H9 (cell line): ENCODE measurements around the gene CYP8B1. TPM values are rescaled to one million over a fixed set of nuclear protein-coding genes. Genes with fewer than 3 reads are reported as not detected.
"Not testable (repeated sequence)": the region's sequence is repeated elsewhere in the genome, so short reads cannot be mapped to it uniquely, and the experiment has no call there.

Experiments used
- DNase-seq: peaks from one replicate; pipeline ENCODE4 v3.0.0-alpha.2; 2017
- H2AFZ ChIP-seq: one replicate; pipeline ENCODE4 v1.6.1; 2013; ENCODE audit warnings: mild to moderate bottlenecking, low read length, control low read depth, moderate library complexity
- H2AK5ac ChIP-seq: 2 replicates; pipeline ENCODE4 v1.6.1; 2013; ENCODE audit warnings: low read length, control low read depth, mixed read lengths; ENCODE audit not compliant: insufficient read length
- H2BK120ac ChIP-seq: one replicate; pipeline ENCODE4 v1.6.1; 2013; ENCODE audit warnings: low read depth, mild to moderate bottlenecking, low read length, control low read depth, inconsistent platforms; ENCODE audit not compliant: poor library complexity, severe bottlenecking
- H2BK12ac ChIP-seq: 2 replicates; pipeline ENCODE4 v1.6.1; 2013; ENCODE audit warnings: low read length, control low read depth, mixed read lengths, low read depth; ENCODE audit not compliant: insufficient read length
- H2BK15ac ChIP-seq: 2 replicates; pipeline ENCODE4 v1.6.1; 2013; ENCODE audit warnings: low read depth, low read length, control low read depth
- H2BK20ac ChIP-seq: one replicate; pipeline ENCODE4 v1.6.1; 2013; ENCODE audit warnings: low read depth, mild to moderate bottlenecking, low read length, control low read depth, inconsistent platforms; ENCODE audit not compliant: poor library complexity, severe bottlenecking
- H2BK5ac ChIP-seq: 2 replicates; pipeline ENCODE4 v1.6.1; 2013; ENCODE audit warnings: low read length, control low read depth, mixed read lengths; ENCODE audit not compliant: insufficient read length
- H3K14ac ChIP-seq: 2 replicates; pipeline ENCODE4 v1.6.1; 2013; ENCODE audit warnings: low read length, control low read depth; ENCODE audit not compliant: insufficient read depth
- H3K18ac ChIP-seq: 2 replicates; pipeline ENCODE4 v1.6.1; 2013; ENCODE audit warnings: low read depth, mild to moderate bottlenecking, mixed read lengths, low read length, control low read depth; ENCODE audit not compliant: insufficient read length
- H3K23ac ChIP-seq: 2 replicates; pipeline ENCODE4 v1.6.1; 2013; ENCODE audit warnings: low read length, control low read depth, mixed read lengths, low read depth; ENCODE audit not compliant: insufficient read length
- H3K23me2 ChIP-seq: 2 replicates; pipeline ENCODE4 v1.6.1; 2013; ENCODE audit warnings: low read depth, mild to moderate bottlenecking, mixed read lengths, low read length, control low read depth; ENCODE audit not compliant: insufficient read length, poor library complexity, severe bottlenecking
- H3K27ac ChIP-seq: 2 replicates; pipeline ENCODE4 v1.5.1; 2013; ENCODE audit warnings: low read length, control low read depth, mixed read lengths, low read depth; ENCODE audit not compliant: insufficient read length
- H3K27me3 ChIP-seq: 2 replicates; pipeline ENCODE4 v1.6.1; 2013; ENCODE audit warnings: low read length, control low read depth, inconsistent platforms; ENCODE audit not compliant: insufficient read depth
- H3K4ac ChIP-seq: 2 replicates; pipeline ENCODE4 v1.6.1; 2013; ENCODE audit warnings: low read depth, mild to moderate bottlenecking, control low read depth, inconsistent platforms, low read length, moderate library complexity
- H3K4me1 ChIP-seq: 2 replicates; pipeline ENCODE4 v1.6.1; 2013; ENCODE audit warnings: low read length, control low read depth, inconsistent platforms; ENCODE audit not compliant: insufficient read depth
- H3K4me2 ChIP-seq: 2 replicates; pipeline ENCODE4 v1.6.1; 2013; ENCODE audit warnings: low read length, control low read depth, mixed read lengths; ENCODE audit not compliant: insufficient read length, insufficient read depth
- H3K56ac ChIP-seq: 2 replicates; pipeline ENCODE4 v1.6.1; 2013; ENCODE audit warnings: low read depth, mild to moderate bottlenecking, mixed read lengths, low read length, control low read depth; ENCODE audit not compliant: insufficient read length
- H3K79me1 ChIP-seq: 2 replicates; pipeline ENCODE4 v1.6.1; 2013; ENCODE audit warnings: low read depth, mild to moderate bottlenecking, moderate library complexity, low read length, control low read depth, inconsistent platforms; ENCODE audit not compliant: insufficient read depth, poor library complexity, severe bottlenecking
- H3K79me2 ChIP-seq: 2 replicates; pipeline ENCODE4 v1.6.1; 2013; ENCODE audit warnings: low read length, control low read depth, inconsistent platforms; ENCODE audit not compliant: insufficient read depth
- H3K9ac ChIP-seq: 2 replicates; pipeline ENCODE4 v1.6.1; 2013; ENCODE audit warnings: low read length, control low read depth, mixed read lengths; ENCODE audit not compliant: insufficient read length; ENCODE audit errors: extremely low read depth
- H3K9me3 ChIP-seq: one replicate; pipeline ENCODE4 v1.6.1; 2013; ENCODE audit warnings: low read depth, low read length, inconsistent platforms; ENCODE audit not compliant: control insufficient read depth
- H3T11ph ChIP-seq: one replicate; pipeline ENCODE4 v1.6.1; 2013; ENCODE audit warnings: mild to moderate bottlenecking, low read length, control low read depth, inconsistent platforms
- H4K20me1 ChIP-seq: one replicate; pipeline ENCODE4 v1.6.1; 2013; ENCODE audit not compliant: control insufficient read depth, insufficient read length, insufficient read depth
- H4K5ac ChIP-seq: 2 replicates; pipeline ENCODE4 v1.6.1; 2013; ENCODE audit warnings: low read depth, mild to moderate bottlenecking, mixed read lengths, low read length, control low read depth; ENCODE audit not compliant: insufficient read length
- H4K8ac ChIP-seq: replicated peaks from 2 replicates; pipeline ENCODE4 v1.6.1; 2013; ENCODE audit warnings: low read length, control low read depth, mixed read lengths, low read depth; ENCODE audit not compliant: insufficient read length
- H4K91ac ChIP-seq: 2 replicates; pipeline ENCODE4 v1.6.1; 2013; ENCODE audit warnings: low read depth, mild to moderate bottlenecking, moderate library complexity, mixed read lengths, low read length, control low read depth; ENCODE audit not compliant: insufficient read length
- H3K27ac Mint-ChIP-seq, 3 experiments: 2 replicates in 2 of 3; 3 replicates in 1 of 3; pipeline ENCODE4 v1.8.0; 2020 to 2021; ENCODE audit warnings: mixed read lengths in 3 of 3, mild to moderate bottlenecking in 1 of 3, moderate library complexity in 1 of 3
- H3K27me3 Mint-ChIP-seq: 2 replicates; pipeline ENCODE4 v1.8.0; 2021; ENCODE audit warnings: low read depth, mild to moderate bottlenecking, moderate library complexity, mixed read lengths
- H3K36me3 Mint-ChIP-seq, 3 experiments: 2 replicates in 2 of 3; 3 replicates in 1 of 3; pipeline ENCODE4 v1.8.0; 2020 to 2021; ENCODE audit warnings: low read depth in 3 of 3, mixed read lengths in 3 of 3; ENCODE audit not compliant: insufficient read depth in 1 of 3
- H3K4me1 Mint-ChIP-seq, 2 experiments: 2 replicates each; pipeline ENCODE4 v1.8.0; 2020; ENCODE audit warnings: mixed read lengths in 2 of 2
- H3K4me3 Mint-ChIP-seq, 2 experiments: 2 replicates in 1 of 2; 3 replicates in 1 of 2; pipeline ENCODE4 v1.8.0; 2020 to 2021; ENCODE audit warnings: mild to moderate bottlenecking in 2 of 2, mixed read lengths in 2 of 2, moderate library complexity in 1 of 2
- H3K9me3 Mint-ChIP-seq, 2 experiments: 2 replicates in 1 of 2; 3 replicates in 1 of 2; pipeline ENCODE4 v1.8.0; 2020; ENCODE audit warnings: mild to moderate bottlenecking in 2 of 2, mixed read lengths in 2 of 2, moderate library complexity in 1 of 2
- WGBS: extraction: QIAGEN DNeasy Blood & Tissue Kit; methylation state at CpG from one replicate; pipeline ENCODE4 v1.1.7; 2013; ENCODE audit warnings: missing lambda C conversion rate, low lambda C conversion rate, mixed read lengths; ENCODE audit not compliant: insufficient read length; ENCODE audit errors: extremely low coverage; 5-methylcytosine and 5-hydroxymethylcytosine counted together
- total RNA-seq: library from RNA; stranded (reverse); gene quantifications from 2 replicates; pipeline ENCODE4 v1.2.1, GENCODE V29; 2021
- TF ChIP-seq, protein P1 (sequence below): fragments of 200-600 bp; sonication (generic); conservative IDR thresholded peaks from 3 replicates; pipeline ENCODE4 v1.8.0; 2021; ENCODE audit warnings: antibody characterized with exemption, mild to moderate bottlenecking

CYP8B1 gene
- total RNA-seq, 1 experiment from 2014 or later: not detected

DNA sequence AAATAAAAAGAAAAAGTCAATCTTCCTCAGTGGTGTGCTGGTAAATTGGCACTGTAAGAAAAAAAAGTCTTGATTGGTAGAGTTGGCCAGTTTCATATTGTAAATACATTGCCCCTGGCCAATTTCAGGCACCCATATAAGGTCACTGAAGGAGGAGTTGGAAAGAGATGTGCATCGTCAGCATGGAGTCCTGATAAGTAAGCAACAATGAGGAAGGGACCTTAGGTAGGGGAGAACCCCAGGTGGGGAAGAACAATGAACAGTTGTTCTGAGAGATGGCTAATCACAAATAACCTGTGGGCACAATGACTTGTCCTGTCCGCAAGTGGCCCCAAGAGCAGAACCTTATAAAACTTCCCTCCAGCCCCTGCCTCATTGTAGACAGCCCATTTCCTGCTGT lies 8.6 kb upstream of the CYP8B1 start:
- Histone ChIP-seq H3K14ac (no peak overlapping the region), H3K4me1 (peaks cover 6% of the 10 kb centered on the region; the same call in 1 of the 2 replicates), H2BK120ac (no peak overlapping the region), H2BK20ac (no peak overlapping the region), H3K4me2 (no peak overlapping the region), H4K91ac (no peak overlapping the region), H4K5ac (no peak overlapping the region), H2AFZ (no peak overlapping the region), H3K4ac (no peak overlapping the region), H3K27ac (no peak overlapping the region), H3K18ac (no peak overlapping the region), H3K56ac (no peak overlapping the region), H3K79me1 (no peaks in the 10 kb centered on the region), H2AK5ac (no peak overlapping the region), H3K23ac (no peak overlapping the region), H3K9me3 (no peaks in the 10 kb centered on the region), H3K9ac (no peak overlapping the region), H2BK5ac (no peak overlapping the region), H4K8ac (no peak overlapping the region), H2BK15ac (no peak overlapping the region), H2BK12ac (no peak overlapping the region), H4K20me1 (no peaks in the 10 kb centered on the region), H3T11ph (no peak overlapping the region), H3K79me2 (no peaks in the 10 kb centered on the region), H3K27me3 (no peaks in the 10 kb centered on the region; the same call in 1 of the 2 replicates), H3K23me2 (peaks cover 4% of the 10 kb centered on the region)
- Mint-ChIP-seq H3K9me3 (no peaks in the 10 kb centered on the region), H3K27ac (no peak overlapping the region; a peak in 1 of 7 replicates), H3K4me3 (no peak overlapping the region), H3K27me3 (peaks cover 2% of the 10 kb centered on the region; the same call in 1 of the 2 replicates), H3K36me3 (no peaks in the 10 kb centered on the region; a peak in 2 of 7 replicates), H3K4me1 (peaks cover 38 to 41% of the 10 kb centered on the region in 2 experiments)
- no CpG with 5 or more reads among the region's 2 CpGs for WGBS
- TF ChIP-seq, protein P1, sequence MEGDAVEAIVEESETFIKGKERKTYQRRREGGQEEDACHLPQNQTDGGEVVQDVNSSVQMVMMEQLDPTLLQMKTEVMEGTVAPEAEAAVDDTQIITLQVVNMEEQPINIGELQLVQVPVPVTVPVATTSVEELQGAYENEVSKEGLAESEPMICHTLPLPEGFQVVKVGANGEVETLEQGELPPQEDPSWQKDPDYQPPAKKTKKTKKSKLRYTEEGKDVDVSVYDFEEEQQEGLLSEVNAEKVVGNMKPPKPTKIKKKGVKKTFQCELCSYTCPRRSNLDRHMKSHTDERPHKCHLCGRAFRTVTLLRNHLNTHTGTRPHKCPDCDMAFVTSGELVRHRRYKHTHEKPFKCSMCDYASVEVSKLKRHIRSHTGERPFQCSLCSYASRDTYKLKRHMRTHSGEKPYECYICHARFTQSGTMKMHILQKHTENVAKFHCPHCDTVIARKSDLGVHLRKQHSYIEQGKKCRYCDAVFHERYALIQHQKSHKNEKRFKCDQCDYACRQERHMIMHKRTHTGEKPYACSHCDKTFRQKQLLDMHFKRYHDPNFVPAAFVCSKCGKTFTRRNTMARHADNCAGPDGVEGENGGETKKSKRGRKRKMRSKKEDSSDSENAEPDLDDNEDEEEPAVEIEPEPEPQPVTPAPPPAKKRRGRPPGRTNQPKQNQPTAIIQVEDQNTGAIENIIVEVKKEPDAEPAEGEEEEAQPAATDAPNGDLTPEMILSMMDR: no peak
- no peak for DNase-seq

DNA sequence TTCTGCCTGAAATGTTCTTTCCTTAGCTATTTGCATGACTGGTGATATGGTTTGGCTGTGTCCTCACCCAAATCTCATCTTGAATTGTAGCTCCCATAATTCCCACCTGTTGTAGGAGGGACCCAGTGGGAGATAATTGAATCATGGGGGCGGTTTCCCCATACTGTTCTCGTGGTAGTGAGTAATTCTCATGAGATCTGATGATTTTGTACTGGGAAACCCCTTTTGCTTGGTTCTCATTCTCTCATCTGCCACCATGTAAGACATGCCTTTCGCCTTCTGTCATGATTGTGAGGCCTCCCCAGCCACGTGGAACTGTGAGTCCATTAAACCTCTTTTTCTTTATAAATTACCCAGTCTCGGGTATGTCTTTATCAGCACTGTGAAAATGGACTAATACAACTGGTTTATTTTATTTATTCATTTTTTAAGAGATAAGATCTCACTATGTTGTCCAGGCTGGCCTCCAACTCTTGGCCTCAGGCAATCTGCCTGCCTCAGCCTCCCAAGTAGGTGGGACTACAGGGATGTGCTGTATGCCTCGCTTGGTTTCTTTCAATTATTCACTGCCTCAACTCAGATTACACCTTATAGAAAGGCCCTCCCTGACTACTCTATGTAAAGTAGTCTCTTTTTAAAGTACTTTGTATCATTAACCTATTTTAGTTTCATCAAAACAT lies 7.7 kb upstream of the CYP8B1 start:
- H3K27ac Mint-ChIP-seq, H4K91ac ChIP-seq, H2AFZ ChIP-seq, H2BK20ac ChIP-seq, H3T11ph ChIP-seq, H3K79me1 ChIP-seq, H3K4me1 ChIP-seq, H3K27me3 ChIP-seq, H3K9ac ChIP-seq, H4K8ac ChIP-seq, H3K56ac ChIP-seq, H2BK120ac ChIP-seq, H3K14ac ChIP-seq, H2AK5ac ChIP-seq, H4K20me1 ChIP-seq, H3K23ac ChIP-seq, H2BK12ac ChIP-seq, H3K27ac ChIP-seq, H3K9me3 ChIP-seq, H2BK15ac ChIP-seq, H3K23me2 ChIP-seq, H3K4ac ChIP-seq, H2BK5ac ChIP-seq, H3K4me2 ChIP-seq, H3K18ac ChIP-seq, H3K36me3 Mint-ChIP-seq, H3K79me2 ChIP-seq, H3K9me3 Mint-ChIP-seq, H4K5ac ChIP-seq, H3K27me3 Mint-ChIP-seq, DNase-seq, H3K4me3 Mint-ChIP-seq: not testable (repeated sequence)
- H3K4me1 Mint-ChIP-seq: peaks cover 33% of the 10 kb centered on the region in 2 experiments
- WGBS: no CpG with 5 or more reads among the region's 6 CpGs
